ENCODE measurements around the gene MOCOS.

MOCOS gene

DNA sequence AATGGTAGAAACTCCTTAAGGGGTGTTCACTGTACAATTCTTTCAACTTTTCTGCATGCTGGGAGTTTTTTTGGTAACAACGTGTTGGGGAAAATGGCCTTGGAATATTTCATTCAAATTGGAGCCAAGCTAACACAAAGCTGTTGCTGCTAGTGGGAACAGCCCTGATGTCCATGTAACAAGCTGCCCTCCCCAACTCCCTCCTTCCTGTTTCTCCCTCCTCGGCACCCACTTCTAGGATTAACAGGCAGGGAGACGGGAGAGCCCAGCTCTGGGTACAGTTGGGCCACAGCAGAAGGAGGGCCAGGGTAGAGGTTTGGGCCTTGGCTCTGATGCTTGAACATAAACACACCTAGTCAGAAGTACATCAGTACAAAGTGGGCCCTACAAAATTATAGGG lies 9.4 kb upstream of the MOCOS start:
- no peak for DNase-seq (ENCODE audit: low spot score)

DNA sequence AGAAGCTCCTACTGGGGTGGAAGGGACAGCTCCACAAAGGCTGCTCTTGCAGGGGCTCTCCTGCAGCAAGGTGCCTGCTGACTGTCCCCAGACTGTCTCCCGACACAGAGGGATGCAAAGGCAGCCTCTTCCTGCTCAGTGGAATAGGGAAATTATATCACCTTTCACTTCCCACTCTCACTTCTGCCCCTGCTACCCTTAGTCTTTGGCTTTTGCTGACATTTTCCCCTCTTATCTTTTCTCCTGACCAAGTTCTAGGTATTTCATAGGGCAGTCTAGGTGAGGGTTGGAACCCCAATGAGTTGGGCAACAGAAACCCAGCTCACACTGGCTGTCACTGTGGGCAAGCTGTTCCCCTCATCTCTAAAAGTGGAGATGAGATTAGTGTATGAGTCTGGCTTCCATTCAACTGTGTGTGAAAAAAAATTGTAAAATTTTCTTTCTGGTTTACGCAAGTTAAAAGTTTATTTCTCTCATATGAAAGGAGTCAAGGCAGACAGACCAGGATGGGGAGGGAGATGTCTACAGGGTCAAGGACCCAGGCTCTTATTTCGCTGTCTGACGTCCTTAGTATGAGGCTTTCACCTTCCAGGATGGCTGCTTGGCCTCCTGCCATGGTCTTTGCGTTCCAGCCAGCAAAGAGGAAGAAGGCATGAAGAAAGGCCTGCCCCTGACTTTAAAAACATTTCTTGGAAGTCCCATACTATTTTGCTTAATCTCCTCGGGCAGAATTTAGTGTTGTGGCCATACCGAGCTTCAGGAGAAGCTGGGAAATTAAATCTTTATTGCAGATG lies 7.5 kb upstream of the MOCOS start:
- DNase-seq (ENCODE audit: low spot score), result peak; percentile 17

DNA sequence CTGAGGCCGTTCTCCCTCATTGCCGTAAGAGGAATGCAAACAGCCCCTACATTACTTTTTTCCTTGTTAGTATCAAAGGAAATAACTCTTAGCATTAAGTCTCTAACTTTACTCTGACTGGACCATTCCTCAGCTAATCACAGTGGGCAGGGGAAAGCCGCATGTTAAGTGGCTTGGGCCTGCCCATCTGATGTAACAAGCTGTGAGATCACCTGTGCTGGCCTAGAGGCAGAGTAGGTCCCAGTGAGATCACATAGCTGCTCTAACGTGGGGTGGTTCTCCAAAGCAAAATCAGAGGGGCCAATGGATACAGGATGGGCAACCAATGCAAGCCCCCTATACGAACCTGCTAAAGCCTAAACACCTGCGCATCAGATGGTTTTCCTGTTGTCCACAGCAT lies 5.9 kb upstream of the MOCOS start:
- no peak for DNase-seq (ENCODE audit: low spot score)

DNA sequence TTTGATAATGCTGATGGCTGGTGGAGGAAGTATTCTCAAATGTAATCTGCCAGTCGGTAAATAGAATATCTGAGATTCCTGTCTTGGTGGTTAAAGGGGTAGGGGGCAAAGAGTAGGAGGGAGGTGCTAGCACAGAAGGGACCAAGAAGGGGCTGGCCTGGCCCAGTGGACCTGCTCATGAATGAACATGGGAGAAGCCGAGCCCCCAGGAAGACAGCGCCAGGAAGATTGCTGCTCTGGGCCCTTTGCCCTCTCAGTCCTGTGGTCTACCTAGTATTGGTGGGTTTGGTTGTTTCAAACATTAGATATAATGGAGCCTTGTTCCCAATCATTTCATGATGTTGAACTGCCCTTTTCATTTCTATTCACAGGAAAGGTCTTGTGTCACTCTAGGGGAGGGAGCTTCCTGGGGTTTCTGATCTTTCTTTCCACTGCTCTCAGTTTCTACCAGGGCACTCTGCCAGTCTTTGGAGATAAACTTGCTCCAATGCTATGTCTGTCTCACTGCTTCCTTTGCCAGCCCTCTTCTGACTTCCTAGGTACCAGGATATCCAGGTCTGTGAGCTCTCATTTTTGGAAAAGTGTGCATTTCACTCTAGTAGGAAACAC lies 5.3 kb upstream of the MOCOS start:
- DNase-seq (ENCODE audit: low spot score), result peak; percentile 80

DNA sequence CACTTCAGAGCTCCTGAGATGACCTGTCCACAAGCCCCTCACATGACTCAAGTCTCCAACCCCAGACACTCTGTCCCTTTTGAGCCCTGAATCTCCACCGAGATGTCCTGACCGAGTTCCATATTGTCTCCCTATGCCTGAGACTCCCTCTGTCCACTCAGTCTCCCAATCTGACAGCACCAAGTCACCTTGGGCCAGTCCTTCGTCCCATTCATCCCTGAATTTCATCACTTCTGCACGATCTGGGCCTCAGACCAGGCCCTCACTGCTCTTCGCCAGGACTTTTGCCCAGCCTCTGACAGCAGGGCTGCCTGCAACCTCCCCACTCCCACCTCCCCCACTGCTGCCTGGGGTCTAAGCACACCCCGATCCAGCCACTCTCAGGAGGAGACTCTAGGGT lies 4.3 kb upstream of the MOCOS start:
- no peak for DNase-seq (ENCODE audit: low spot score)

DNA sequence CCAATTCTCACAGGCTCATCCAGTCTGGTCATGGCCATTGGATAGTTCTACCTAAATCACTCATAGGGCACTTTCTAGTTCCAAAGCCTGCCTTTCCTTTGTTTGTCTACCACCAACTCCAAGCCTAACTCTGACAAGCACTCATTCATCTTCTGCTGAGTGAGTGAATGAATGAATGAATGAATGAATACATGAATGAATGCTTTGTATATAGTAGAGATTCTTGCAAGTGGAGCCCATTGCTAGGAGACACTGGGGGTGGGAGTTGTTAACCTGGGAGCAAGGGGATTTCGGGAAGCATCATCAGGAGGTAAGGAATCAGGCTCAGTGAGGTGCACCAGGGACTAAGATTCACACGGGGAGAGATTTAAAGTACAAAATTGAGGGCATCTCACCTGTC lies 3.3 kb upstream of the MOCOS start:
- no peak for DNase-seq (ENCODE audit: low spot score)

DNA sequence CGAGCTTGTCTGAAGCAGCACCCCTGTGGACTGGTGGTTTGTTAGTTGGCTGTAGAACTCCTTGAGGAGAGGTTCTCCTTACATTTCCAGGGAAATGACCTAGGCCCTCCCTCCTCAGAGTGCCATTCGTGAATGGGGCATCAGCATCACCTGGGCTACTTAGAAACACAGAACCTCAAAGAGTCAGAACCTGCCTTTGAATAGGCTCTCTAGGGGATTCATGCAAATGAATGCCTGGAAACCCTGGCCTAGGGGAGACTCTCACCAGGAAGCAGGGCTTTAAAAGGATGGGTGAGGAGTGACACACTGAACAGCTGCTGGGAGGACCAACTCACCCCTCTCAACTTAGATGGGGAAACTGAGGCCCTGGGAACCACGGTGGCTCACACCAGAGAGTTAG lies 2.1 kb upstream of the MOCOS start:
- DNase-seq (ENCODE audit: low spot score), result no peak

DNA sequence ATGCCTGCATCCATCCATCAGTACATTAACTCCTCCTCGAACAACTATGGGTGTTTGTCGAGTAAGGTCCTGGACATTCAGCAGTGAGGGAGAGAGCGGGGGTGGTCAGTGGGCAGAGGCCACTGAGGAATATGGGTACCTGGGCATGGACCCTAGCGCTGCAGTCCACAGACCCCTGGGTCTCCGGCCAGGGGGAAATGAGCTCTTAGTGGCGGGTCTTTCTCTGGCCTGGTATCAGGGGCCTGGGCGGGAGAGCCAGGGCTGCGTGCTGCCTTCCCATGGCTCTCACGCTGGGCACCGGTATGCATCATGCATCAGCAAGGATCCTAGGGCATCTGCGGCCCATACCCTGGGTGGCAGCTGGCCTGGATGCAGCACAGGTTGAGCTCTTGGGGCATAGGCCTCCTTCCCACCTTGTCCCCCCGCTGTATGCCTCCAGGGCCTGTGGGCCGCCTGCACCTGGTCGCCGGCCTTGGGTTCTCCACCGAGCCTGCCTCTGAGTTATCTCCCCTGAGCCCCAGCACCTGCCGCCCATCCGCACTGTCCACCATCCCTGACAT lies 1.3 kb upstream of the MOCOS start:
- DNase-seq (ENCODE audit: low spot score), result no peak

DNA sequence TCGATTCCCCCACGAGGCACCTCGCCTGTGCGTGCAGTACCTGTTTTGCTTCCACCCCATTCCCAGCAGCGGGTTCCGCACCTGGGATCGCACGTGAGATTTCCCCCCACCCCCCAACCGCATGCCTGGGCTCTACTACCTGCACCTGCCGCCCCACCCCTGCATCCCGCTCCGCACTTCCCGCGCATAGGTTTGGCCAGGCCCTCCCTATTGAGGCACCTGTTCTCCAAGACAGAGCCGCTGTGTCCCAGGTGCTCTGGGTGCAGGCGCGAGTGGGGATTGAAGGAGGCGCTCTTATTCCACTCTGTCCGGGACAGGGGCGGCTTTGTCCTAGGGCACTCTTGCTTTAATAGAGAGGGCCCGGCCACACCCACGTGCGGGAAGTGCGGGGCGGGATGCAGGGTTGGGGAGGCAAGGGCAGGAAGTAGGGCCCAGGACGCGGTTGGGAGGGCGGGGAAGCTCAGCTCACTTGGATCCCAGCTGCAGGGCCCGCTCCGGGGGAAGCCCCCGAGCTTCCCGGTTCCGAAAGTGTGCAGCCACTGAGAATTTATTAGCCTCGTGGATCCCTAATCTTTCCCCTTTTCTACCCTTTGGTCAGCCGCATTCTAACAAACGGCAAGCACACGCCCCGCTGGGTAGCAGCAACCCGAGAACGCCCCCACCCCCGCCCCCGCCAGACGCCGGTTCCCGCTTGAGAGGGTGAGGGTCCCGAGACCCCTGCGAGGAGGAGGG lies 670 bp upstream of the MOCOS start:
- DNase-seq (ENCODE audit: low spot score), result no peak

DNA sequence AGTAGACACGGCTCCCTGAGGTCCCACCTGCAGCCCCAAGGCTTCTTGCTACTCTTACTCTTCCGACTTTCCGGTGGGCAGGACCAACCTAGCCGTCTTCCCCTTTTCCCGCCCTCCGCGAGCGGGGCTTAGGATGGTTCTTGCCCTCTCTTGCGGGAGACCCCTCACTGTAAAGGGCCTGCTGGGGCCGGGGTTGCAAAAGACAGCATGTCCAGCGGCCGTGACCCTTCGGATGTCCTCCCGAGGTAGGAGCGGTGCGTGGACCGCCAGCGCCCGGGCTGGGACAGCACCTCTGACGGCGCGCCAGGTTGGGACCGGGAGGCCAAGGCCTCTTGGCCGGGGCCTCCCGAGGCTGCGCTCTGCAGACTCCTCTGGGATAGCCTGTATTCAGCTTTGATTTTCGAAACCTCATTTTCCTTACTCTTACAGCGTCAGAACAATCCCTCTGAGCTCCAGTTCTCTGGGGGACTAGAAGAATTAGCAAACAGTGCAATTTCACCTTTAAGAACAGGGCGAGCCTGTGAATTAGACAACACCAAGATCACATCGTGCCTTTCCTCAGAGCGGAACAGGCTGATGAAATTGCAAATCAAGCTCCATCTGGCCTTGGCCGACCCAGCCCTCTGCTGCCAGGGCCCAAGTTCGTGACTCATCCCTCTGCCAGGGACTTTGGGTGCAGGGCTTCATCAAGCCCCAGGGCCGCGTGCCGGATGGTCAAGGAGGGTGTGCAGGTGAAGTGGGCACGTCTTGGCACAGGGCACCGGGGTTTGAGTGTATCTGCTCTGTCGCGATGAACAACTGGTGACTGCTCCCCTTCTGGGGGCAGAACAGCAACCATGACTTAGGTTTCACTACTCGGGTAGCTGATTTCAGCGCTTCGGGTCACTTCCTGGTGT lies 777 bp downstream of the MOCOS start:
- DNase-seq (ENCODE audit: low spot score), result no peak

DNA sequence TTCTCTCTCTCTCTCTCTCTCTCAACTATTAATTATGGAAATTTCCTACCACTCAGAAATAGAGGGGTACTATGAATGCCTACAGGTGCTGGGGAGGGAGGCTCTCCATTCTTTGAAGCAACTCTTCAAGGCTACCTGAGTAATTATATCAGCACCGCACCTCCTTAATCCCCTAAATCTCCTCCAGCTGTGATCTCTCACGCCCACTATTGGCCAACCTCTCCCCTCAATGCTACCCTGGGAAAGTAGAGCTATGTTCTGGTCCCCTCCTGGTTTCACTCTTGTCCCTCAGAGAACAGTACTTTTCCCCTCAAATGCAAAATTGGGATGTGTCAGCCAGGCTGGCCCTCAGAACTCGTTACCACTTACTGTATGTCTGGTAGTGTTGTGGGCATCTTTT lies 1.6 kb downstream of the MOCOS start:
- DNase-seq (ENCODE audit: low spot score), result no peak

DNA sequence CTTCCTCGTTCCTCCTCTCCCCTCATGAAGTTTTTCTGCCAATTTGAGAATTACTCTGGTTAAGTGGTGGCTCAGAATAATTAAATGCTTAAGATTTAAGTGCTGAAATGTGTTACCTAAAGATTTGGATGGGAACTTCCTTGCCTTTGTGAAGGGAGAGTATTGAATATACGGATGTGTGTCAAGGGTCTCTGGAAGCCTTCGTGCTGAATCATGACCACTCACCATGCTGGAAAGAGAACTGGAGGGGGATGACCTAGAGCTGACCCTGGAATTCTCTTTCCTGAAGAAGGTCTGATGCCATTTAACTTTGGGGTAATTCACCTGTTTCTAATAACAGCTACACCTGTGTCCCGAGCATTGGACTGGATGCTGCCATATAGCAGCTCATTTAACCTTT lies 2.2 kb downstream of the MOCOS start:
- DNase-seq (ENCODE audit: low spot score), result no peak

DNA sequence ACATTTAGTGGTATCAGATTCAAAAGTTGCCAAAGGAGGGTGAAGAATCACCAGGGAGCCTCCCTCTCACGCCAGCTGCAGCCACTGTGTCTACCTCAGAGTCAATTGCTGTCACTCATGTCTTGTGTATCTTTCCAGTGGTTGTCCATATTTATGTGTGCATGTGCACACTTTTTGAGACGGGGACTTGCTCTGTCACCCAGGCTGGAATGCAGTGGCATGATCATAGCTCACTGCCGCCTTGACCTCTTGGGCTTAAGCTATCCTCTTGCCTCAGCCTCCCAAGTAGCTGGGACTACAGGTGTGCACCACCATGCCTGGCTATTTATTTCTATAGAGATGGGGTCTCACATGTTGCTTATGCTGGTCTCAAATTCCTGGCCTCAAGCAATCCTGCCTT lies 4.0 kb downstream of the MOCOS start:
- DNase-seq (ENCODE audit: low spot score), result no peak

DNA sequence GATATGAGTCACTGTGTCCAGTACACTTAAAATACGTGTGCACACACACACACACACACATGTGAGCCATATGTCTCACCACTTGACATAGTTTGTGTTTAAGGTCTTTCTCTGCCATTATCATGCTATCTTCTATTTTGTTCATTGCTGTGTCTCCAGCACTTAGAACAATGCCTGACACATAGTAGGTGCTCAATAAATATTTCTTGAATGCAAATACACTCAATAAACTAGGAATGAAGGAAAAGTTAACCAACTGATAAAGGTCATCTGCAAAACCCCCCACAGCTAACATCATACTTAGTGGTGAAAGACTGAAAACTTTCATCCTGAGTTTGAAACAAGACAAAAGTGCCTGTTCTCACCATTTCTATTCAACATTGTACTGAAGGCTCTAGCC lies 4.4 kb downstream of the MOCOS start:
- no peak for DNase-seq (ENCODE audit: low spot score)

DNA sequence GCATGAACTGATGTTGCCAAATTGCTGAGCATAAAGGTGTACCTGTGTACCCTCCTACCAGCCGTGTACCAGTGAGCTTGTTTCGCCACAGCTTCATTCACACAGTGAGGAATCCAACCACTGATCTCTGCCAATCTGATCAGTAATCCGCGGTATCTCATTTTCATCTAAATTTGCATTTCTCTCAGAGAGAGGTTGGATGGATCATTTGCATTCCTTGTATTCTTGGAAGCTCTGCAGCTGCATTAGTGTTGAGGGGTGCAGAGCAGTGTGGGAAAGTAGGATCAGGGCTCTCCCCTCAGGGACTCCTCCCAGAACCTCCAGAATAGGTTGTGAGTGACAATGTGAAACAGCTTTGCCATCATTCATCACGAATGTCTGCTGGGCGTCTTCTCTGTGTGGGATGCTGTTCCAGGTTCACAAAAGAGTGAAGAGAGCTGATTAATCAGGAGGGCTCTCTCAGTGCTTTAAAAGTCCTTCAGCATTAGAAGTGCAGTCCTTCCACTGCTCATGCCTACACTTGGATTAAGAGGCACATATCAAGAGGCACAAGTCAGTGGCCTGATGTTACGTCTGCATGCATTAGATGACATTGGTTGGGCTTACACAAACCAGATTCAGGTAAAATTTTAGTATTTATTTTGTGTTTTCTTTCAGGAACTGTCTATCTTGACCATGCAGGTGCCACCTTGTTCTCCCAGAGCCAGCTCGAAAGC lies 7.5 kb downstream of the MOCOS start:
- no peak for DNase-seq (ENCODE audit: low spot score)

DNA sequence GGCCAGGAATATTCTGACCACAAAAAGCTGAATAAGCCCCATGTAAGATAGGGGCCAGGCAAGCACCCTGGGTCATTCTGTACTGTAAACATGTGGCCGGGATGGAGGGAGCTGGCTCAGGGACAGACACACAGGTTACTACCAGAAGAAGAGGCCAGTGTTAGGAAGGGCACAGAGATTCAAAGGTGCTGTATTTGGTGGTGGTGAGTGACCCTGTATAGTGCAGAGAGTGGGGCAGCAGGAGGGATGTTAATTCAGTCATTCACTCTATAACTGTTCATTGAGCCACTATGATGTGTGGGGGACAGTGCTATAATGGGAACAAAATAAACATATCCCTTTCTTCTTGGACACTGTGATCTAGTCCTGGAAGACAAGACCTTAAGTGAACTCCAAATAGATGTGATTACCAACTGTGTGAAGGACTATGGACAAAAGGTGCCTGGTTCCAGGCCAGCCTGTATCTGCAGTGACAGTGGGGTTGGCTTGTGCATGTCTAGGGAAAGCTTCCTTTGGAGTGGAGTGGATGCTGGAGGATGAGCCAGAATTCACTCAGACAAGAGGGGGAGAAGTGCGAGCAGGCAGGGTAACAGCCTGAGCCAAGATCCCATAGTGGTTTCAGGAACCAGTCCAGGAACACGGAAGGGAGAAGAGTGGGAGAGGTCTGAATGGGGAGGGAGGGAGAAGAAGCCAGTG lies 8.3 kb downstream of the MOCOS start:
- no peak for DNase-seq (ENCODE audit: low spot score)

DNA sequence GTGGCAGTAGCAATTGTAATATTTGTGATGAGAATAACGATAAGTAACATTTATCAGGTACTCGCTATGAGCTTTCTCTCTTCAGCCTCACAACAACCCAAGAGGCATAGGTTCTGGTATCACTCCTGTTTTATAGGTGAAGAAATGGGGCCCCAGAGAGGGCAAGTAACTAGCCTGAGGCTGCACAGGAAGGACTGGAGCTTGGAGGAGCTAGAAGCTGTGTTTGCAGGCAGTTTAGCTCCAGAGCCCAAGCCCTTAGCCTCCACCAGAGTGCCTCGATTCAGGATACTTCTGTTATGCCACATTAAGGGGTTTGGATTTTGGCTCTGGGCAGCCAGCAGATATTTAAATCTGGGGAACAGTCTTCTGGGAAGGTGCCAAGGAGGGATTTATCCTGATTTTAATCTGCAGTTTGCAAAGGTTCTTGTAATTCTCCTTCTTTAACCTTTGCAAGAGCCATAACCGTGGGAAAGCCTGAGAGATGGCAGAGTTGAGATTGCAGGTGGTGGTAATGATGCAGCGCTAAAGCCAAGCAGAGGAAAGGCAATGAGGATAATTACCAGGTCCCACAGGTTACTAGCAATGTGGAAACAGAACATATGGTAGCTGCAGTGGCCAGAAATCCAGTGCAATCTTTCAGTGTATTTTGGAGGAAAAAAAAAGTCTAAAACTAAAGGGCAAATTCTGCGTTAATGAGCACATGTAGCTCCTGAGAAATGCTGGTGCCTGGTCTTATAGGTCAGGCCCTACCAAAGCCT lies 9.1 kb downstream of the MOCOS start:
- DNase-seq (ENCODE audit: low spot score), result no peak

DNA sequence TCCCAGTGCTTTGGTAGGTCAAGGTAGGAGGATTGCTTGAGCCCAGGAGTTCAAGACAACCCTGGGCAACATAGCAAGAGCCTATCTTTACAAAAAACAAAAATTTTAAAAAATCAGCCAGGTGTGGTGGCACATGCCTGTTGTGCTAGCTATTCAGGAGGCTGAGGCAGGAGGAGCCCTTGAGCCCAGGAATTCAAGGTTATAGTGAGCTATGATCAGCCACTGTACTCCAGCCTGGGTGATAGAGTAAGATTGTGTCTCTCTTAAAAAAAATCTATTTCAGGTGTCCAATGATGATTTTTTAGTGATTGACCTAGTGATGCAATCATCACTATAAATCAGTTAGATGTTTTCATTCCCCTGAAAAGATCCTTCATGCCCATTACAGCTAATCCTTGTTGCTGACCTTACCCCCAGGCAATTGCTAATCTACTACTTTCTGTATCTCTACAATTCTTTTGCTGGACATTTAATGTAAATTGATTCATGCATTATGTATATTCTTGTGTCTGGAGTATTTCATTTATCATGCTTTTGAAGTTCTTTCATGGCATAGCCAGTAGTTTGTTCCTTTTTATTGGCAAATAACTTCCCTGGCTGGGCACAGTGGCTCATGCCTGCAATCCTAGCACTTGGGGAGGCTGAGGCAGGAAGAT lies 10.3 kb downstream of the MOCOS start:
- DNase-seq (ENCODE audit: low spot score), result no peak

DNA sequence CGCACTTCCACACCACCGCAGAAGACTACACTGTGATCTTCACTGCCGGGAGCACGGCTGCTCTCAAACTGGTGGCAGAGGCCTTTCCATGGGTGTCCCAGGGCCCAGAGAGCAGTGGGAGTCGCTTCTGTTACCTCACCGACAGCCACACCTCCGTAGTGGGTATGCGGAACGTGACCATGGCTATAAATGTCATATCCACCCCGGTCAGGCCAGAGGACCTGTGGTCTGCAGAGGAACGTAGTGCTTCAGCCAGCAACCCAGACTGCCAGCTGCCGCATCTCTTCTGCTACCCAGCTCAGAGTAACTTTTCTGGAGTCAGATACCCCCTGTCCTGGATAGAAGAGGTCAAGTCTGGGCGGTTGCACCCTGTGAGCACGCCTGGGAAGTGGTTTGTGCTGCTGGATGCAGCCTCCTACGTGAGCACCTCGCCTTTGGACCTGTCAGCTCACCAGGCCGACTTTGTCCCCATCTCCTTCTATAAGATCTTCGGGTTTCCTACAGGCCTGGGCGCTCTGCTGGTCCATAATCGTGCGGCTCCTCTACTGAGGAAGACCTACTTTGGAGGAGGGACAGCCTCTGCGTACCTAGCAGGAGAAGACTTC lies 12.5 kb downstream of the MOCOS start:
- DNase-seq (ENCODE audit: low spot score), result no peak

Data from COLO829 (cell line).